ENCODE measurements around the gene ACSM5. TPM values are rescaled to one million over a fixed set of nuclear protein-coding genes. Genes with fewer than 3 reads are reported as not detected.

ACSM5 gene
- total and polyA plus RNA-seq, 2 of the 4 experiments (the other 2 are of a cell fraction) = not detected

GRCh38 chr16:20410121-20410723, 888 bp downstream of the ACSM5 start:
- Histone ChIP-seq H3K36me3 (ENCODE audit: control insufficient read depth, insufficient read depth, low read length) (no peaks in the 10 kb centered on the region), H3K9me1 (ENCODE audit: insufficient read depth, low read length) (no peaks in the 10 kb centered on the region), H4K91ac (ENCODE audit: insufficient read depth, low read depth, low read length) (no peak overlapping the region), H4K20me1 (ENCODE audit: insufficient read depth, low read length) (no peaks in the 10 kb centered on the region), H2AFZ (replicated peaks; ENCODE audit: low read length, poor library complexity) (no peak overlapping the region), H4K8ac (ENCODE audit: low read depth in 2 of 2, low read length in 2 of 2) (no peak overlapping the region), H2BK15ac (ENCODE audit: low read depth, low read length) (no peak overlapping the region), H3K23ac (ENCODE audit: low read depth, low read length) (no peak overlapping the region), H3K9ac (ENCODE audit: low read depth, low read length) (no peak overlapping the region), H3K14ac (replicated peaks; ENCODE audit: low read depth, low read length) (no peak overlapping the region), H3K27ac (ENCODE audit: insufficient read depth, low read length) (no peak overlapping the region), H2AK5ac (ENCODE audit: low read depth, low read length) (no peak overlapping the region), H3K79me1 (ENCODE audit: low read depth in 1 of 2, low read length in 2 of 2) (no peaks in the 10 kb centered on the region), H3K4ac (ENCODE audit: low read depth, low read length) (no peak overlapping the region), H2AK9ac (replicated peaks; ENCODE audit: low read depth, low read length, poor library complexity) (no peak overlapping the region), H3K56ac (ENCODE audit: extremely low read depth, insufficient read depth, low read length) (no peak overlapping the region), H4K5ac (ENCODE audit: low read depth, low read length) (no peak overlapping the region), H3K4me3 (ENCODE audit: insufficient read depth, low read depth, low read length) (no peak overlapping the region), H2BK120ac (ENCODE audit: low read depth, low read length) (no peak overlapping the region), H3K4me2 (ENCODE audit: low read depth, low read length) (no peak overlapping the region), H3K9me3 (ENCODE audit: control insufficient read depth, insufficient read depth, low read length) (peaks cover 4% of the 10 kb centered on the region; the same call in 1 of the 2 replicates), H2BK5ac (ENCODE audit: low read depth, low read length, poor library complexity, severe bottlenecking) (no peak overlapping the region), H2BK20ac (ENCODE audit: low read depth, low read length) (no peak overlapping the region), H3K27me3 (ENCODE audit: control insufficient read depth, insufficient read depth, low read length) (no peaks in the 10 kb centered on the region), H3K4me1 (ENCODE audit: control insufficient read depth, insufficient read depth, low read length) (no peaks in the 10 kb centered on the region), H3K18ac (ENCODE audit: low read depth, low read length) (no peak overlapping the region)
- ChIA-PET POLR2A (ENCODE audit: unreplicated experiment) (no interaction called here), CTCF (no interaction called here)
- ATAC-seq (ENCODE audit: low read depth) (no peak), DNase-seq (no peak)
- TF ChIP-seq RAD21 (IDR thresholded peaks at IDR 0.05; ENCODE audit: low read length) = no peak
- WGBS, 2 experiments (ENCODE audit: extremely low coverage in 2 of 2, insufficient read length in 1 of 2) = no CpG with 5 or more reads among the region's 6 CpGs
- BruUV-seq (replicated peaks) = no TSS peak
- intact Hi-C loops (cut with micrococcal nuclease) = no loop called here
- dilution Hi-C loops (cut with HindIII; ENCODE audit: low sequenced_read_pairs, unreplicated experiment) = no loop called here
- in situ Hi-C loops (cut with MboI; ENCODE audit: low sequenced_read_pairs) = no loop called here
